H9 (cell line): ENCODE results near the gene FGF12. TPM values are rescaled to one million over a fixed set of nuclear protein-coding genes. Genes with fewer than 3 reads are reported as not detected.

Experiments
- DNase-seq: peaks from one replicate; pipeline ENCODE4 v3.0.0-alpha.2; 2017
- H2AFZ ChIP-seq: one replicate; pipeline ENCODE4 v1.6.1; 2013; ENCODE audit warnings: mild to moderate bottlenecking, low read length, control low read depth, moderate library complexity
- H2AK5ac ChIP-seq: 2 replicates; pipeline ENCODE4 v1.6.1; 2013; ENCODE audit warnings: low read length, control low read depth, mixed read lengths; ENCODE audit not compliant: insufficient read length
- H2BK120ac ChIP-seq: one replicate; pipeline ENCODE4 v1.6.1; 2013; ENCODE audit warnings: low read depth, mild to moderate bottlenecking, low read length, control low read depth, inconsistent platforms; ENCODE audit not compliant: poor library complexity, severe bottlenecking
- H2BK12ac ChIP-seq: 2 replicates; pipeline ENCODE4 v1.6.1; 2013; ENCODE audit warnings: low read length, control low read depth, mixed read lengths, low read depth; ENCODE audit not compliant: insufficient read length
- H2BK15ac ChIP-seq: 2 replicates; pipeline ENCODE4 v1.6.1; 2013; ENCODE audit warnings: low read depth, low read length, control low read depth
- H2BK20ac ChIP-seq: one replicate; pipeline ENCODE4 v1.6.1; 2013; ENCODE audit warnings: low read depth, mild to moderate bottlenecking, low read length, control low read depth, inconsistent platforms; ENCODE audit not compliant: poor library complexity, severe bottlenecking
- H2BK5ac ChIP-seq: 2 replicates; pipeline ENCODE4 v1.6.1; 2013; ENCODE audit warnings: low read length, control low read depth, mixed read lengths; ENCODE audit not compliant: insufficient read length
- H3K14ac ChIP-seq: 2 replicates; pipeline ENCODE4 v1.6.1; 2013; ENCODE audit warnings: low read length, control low read depth; ENCODE audit not compliant: insufficient read depth
- H3K18ac ChIP-seq: 2 replicates; pipeline ENCODE4 v1.6.1; 2013; ENCODE audit warnings: low read depth, mild to moderate bottlenecking, mixed read lengths, low read length, control low read depth; ENCODE audit not compliant: insufficient read length
- H3K23ac ChIP-seq: 2 replicates; pipeline ENCODE4 v1.6.1; 2013; ENCODE audit warnings: low read length, control low read depth, mixed read lengths, low read depth; ENCODE audit not compliant: insufficient read length
- H3K23me2 ChIP-seq: 2 replicates; pipeline ENCODE4 v1.6.1; 2013; ENCODE audit warnings: low read depth, mild to moderate bottlenecking, mixed read lengths, low read length, control low read depth; ENCODE audit not compliant: insufficient read length, poor library complexity, severe bottlenecking
- H3K27ac ChIP-seq: 2 replicates; pipeline ENCODE4 v1.5.1; 2013; ENCODE audit warnings: low read length, control low read depth, mixed read lengths, low read depth; ENCODE audit not compliant: insufficient read length
- H3K27me3 ChIP-seq: 2 replicates; pipeline ENCODE4 v1.6.1; 2013; ENCODE audit warnings: low read length, control low read depth, inconsistent platforms; ENCODE audit not compliant: insufficient read depth
- H3K4ac ChIP-seq: 2 replicates; pipeline ENCODE4 v1.6.1; 2013; ENCODE audit warnings: low read depth, mild to moderate bottlenecking, control low read depth, inconsistent platforms, low read length, moderate library complexity
- H3K4me1 ChIP-seq: 2 replicates; pipeline ENCODE4 v1.6.1; 2013; ENCODE audit warnings: low read length, control low read depth, inconsistent platforms; ENCODE audit not compliant: insufficient read depth
- H3K4me2 ChIP-seq: 2 replicates; pipeline ENCODE4 v1.6.1; 2013; ENCODE audit warnings: low read length, control low read depth, mixed read lengths; ENCODE audit not compliant: insufficient read length, insufficient read depth
- H3K56ac ChIP-seq: 2 replicates; pipeline ENCODE4 v1.6.1; 2013; ENCODE audit warnings: low read depth, mild to moderate bottlenecking, mixed read lengths, low read length, control low read depth; ENCODE audit not compliant: insufficient read length
- H3K79me1 ChIP-seq: 2 replicates; pipeline ENCODE4 v1.6.1; 2013; ENCODE audit warnings: low read depth, mild to moderate bottlenecking, moderate library complexity, low read length, control low read depth, inconsistent platforms; ENCODE audit not compliant: insufficient read depth, poor library complexity, severe bottlenecking
- H3K79me2 ChIP-seq: 2 replicates; pipeline ENCODE4 v1.6.1; 2013; ENCODE audit warnings: low read length, control low read depth, inconsistent platforms; ENCODE audit not compliant: insufficient read depth
- H3K9ac ChIP-seq: 2 replicates; pipeline ENCODE4 v1.6.1; 2013; ENCODE audit warnings: low read length, control low read depth, mixed read lengths; ENCODE audit not compliant: insufficient read length; ENCODE audit errors: extremely low read depth
- H3K9me3 ChIP-seq: one replicate; pipeline ENCODE4 v1.6.1; 2013; ENCODE audit warnings: low read depth, low read length, inconsistent platforms; ENCODE audit not compliant: control insufficient read depth
- H3T11ph ChIP-seq: one replicate; pipeline ENCODE4 v1.6.1; 2013; ENCODE audit warnings: mild to moderate bottlenecking, low read length, control low read depth, inconsistent platforms
- H4K20me1 ChIP-seq: one replicate; pipeline ENCODE4 v1.6.1; 2013; ENCODE audit not compliant: control insufficient read depth, insufficient read length, insufficient read depth
- H4K5ac ChIP-seq: 2 replicates; pipeline ENCODE4 v1.6.1; 2013; ENCODE audit warnings: low read depth, mild to moderate bottlenecking, mixed read lengths, low read length, control low read depth; ENCODE audit not compliant: insufficient read length
- H4K8ac ChIP-seq: replicated peaks from 2 replicates; pipeline ENCODE4 v1.6.1; 2013; ENCODE audit warnings: low read length, control low read depth, mixed read lengths, low read depth; ENCODE audit not compliant: insufficient read length
- H4K91ac ChIP-seq: 2 replicates; pipeline ENCODE4 v1.6.1; 2013; ENCODE audit warnings: low read depth, mild to moderate bottlenecking, moderate library complexity, mixed read lengths, low read length, control low read depth; ENCODE audit not compliant: insufficient read length
- H3K27ac Mint-ChIP-seq, 3 experiments: 2 replicates in 2 of 3; 3 replicates in 1 of 3; pipeline ENCODE4 v1.8.0; 2020 to 2021; ENCODE audit warnings: mixed read lengths in 3 of 3, mild to moderate bottlenecking in 1 of 3, moderate library complexity in 1 of 3
- H3K27me3 Mint-ChIP-seq: 2 replicates; pipeline ENCODE4 v1.8.0; 2021; ENCODE audit warnings: low read depth, mild to moderate bottlenecking, moderate library complexity, mixed read lengths
- H3K36me3 Mint-ChIP-seq, 3 experiments: 2 replicates in 2 of 3; 3 replicates in 1 of 3; pipeline ENCODE4 v1.8.0; 2020 to 2021; ENCODE audit warnings: low read depth in 3 of 3, mixed read lengths in 3 of 3; ENCODE audit not compliant: insufficient read depth in 1 of 3
- H3K4me1 Mint-ChIP-seq, 2 experiments: 2 replicates each; pipeline ENCODE4 v1.8.0; 2020; ENCODE audit warnings: mixed read lengths in 2 of 2
- H3K4me3 Mint-ChIP-seq, 2 experiments: 2 replicates in 1 of 2; 3 replicates in 1 of 2; pipeline ENCODE4 v1.8.0; 2020 to 2021; ENCODE audit warnings: mild to moderate bottlenecking in 2 of 2, mixed read lengths in 2 of 2, moderate library complexity in 1 of 2
- H3K9me3 Mint-ChIP-seq, 2 experiments: 2 replicates in 1 of 2; 3 replicates in 1 of 2; pipeline ENCODE4 v1.8.0; 2020; ENCODE audit warnings: mild to moderate bottlenecking in 2 of 2, mixed read lengths in 2 of 2, moderate library complexity in 1 of 2
- WGBS: extraction: QIAGEN DNeasy Blood & Tissue Kit; methylation state at CpG from one replicate; pipeline ENCODE4 v1.1.7; 2013; ENCODE audit warnings: missing lambda C conversion rate, low lambda C conversion rate, mixed read lengths; ENCODE audit not compliant: insufficient read length; ENCODE audit errors: extremely low coverage; 5-methylcytosine and 5-hydroxymethylcytosine counted together
- total RNA-seq: library from RNA; stranded (reverse); gene quantifications from 2 replicates; pipeline ENCODE4 v1.2.1, GENCODE V29; 2021
- TF ChIP-seq, protein P1 (sequence below): fragments of 200-600 bp; sonication (generic); conservative IDR thresholded peaks from 3 replicates; pipeline ENCODE4 v1.8.0; 2021; ENCODE audit warnings: antibody characterized with exemption, mild to moderate bottlenecking

Gene FGF12
- total RNA-seq, 1 experiment from 2014 or later = 5.6 TPM

DNA sequence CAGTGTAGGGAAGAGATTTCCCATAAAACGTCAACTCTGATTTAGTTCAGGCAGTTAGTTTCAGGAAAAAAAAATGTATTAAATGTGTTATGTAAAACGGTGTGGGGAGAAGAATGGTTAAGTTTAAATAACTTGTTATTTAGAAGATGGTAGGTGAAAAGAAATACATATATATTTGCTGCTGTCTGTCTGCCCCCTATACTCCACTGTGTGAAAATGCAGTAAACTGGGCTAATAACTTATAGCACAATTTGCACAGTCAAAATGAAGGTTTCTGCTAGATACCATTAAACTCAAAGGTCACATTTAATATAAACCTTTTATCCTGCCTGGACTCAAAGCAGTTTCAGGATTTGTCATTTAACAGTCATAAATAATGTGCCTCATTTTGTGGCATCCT, 515.0 kb downstream of the FGF12 start:
- H3K23ac ChIP-seq = no peak overlapping the region
- TF ChIP-seq, protein P1, sequence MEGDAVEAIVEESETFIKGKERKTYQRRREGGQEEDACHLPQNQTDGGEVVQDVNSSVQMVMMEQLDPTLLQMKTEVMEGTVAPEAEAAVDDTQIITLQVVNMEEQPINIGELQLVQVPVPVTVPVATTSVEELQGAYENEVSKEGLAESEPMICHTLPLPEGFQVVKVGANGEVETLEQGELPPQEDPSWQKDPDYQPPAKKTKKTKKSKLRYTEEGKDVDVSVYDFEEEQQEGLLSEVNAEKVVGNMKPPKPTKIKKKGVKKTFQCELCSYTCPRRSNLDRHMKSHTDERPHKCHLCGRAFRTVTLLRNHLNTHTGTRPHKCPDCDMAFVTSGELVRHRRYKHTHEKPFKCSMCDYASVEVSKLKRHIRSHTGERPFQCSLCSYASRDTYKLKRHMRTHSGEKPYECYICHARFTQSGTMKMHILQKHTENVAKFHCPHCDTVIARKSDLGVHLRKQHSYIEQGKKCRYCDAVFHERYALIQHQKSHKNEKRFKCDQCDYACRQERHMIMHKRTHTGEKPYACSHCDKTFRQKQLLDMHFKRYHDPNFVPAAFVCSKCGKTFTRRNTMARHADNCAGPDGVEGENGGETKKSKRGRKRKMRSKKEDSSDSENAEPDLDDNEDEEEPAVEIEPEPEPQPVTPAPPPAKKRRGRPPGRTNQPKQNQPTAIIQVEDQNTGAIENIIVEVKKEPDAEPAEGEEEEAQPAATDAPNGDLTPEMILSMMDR = peak; percentile 42; the same call in 1 of the 3 replicates
- no peak overlapping the region for H4K5ac ChIP-seq
- no peak overlapping the region for H3T11ph ChIP-seq
- no peak overlapping the region for H3K56ac ChIP-seq
- H3K4ac ChIP-seq = no peak overlapping the region
- Mint-ChIP-seq H3K27me3 (no peaks in the 10 kb centered on the region), H3K4me3 (no peak overlapping the region), H3K9me3 (no peaks in the 10 kb centered on the region), H3K36me3 (no peaks in the 10 kb centered on the region), H3K27ac (no peak overlapping the region), H3K4me1 (peaks cover 15 to 22% of the 10 kb centered on the region in 2 experiments)
- DNase-seq = no peak
- H3K4me2 ChIP-seq = no peak overlapping the region
- no peaks in the 10 kb centered on the region for H3K27me3 ChIP-seq
- no peaks in the 10 kb centered on the region for H3K79me2 ChIP-seq
- no peaks in the 10 kb centered on the region for H4K20me1 ChIP-seq
- H2BK5ac ChIP-seq = no peak overlapping the region
- H3K9ac ChIP-seq = no peak overlapping the region
- H3K79me1 ChIP-seq = no peaks in the 10 kb centered on the region
- no peaks in the 10 kb centered on the region; the same call in 1 of the 2 replicates for H3K4me1 ChIP-seq
- H2BK20ac ChIP-seq = no peak overlapping the region
- H2BK15ac ChIP-seq = no peak overlapping the region
- H3K23me2 ChIP-seq = no peaks in the 10 kb centered on the region
- no peak overlapping the region for H4K91ac ChIP-seq
- no peaks in the 10 kb centered on the region for H3K9me3 ChIP-seq
- no peak overlapping the region for H3K14ac ChIP-seq
- no peak overlapping the region for H3K27ac ChIP-seq
- no peak overlapping the region for H2BK120ac ChIP-seq
- no peak overlapping the region for H2AK5ac ChIP-seq
- H3K18ac ChIP-seq = no peak overlapping the region
- no peak overlapping the region for H4K8ac ChIP-seq
- no peak overlapping the region for H2BK12ac ChIP-seq
- WGBS = 100% methylated on average over 1 of the region's 2 CpGs
- no peak overlapping the region for H2AFZ ChIP-seq
